GM12892 (cell line): ENCODE results near the gene CDKN2A.

Source experiments
- POLR2A ChIP-seq: IDR thresholded peaks from 2 replicates; pipeline ENCODE4 v1.6.1; 2011; ENCODE audit warnings: low read depth, low read length, control low read depth
- TAF1 ChIP-seq: IDR thresholded peaks from 2 replicates; pipeline ENCODE4 v1.6.1; 2011; ENCODE audit warnings: low read depth, mild to moderate bottlenecking, control low read depth, low read length, borderline replicate concordance

GRCh38 chr9:22031655-22032411 lies 37.6 kb upstream of the CDKN2A start:
- TF ChIP-seq POLR2A (no peak), TAF1 (no peak)
